ENCODE measurements around the gene ABHD3. TPM values are rescaled to one million over a fixed set of nuclear protein-coding genes. Genes with fewer than 3 reads are reported as not detected.
"Not testable (repeated sequence)": the region's sequence is repeated elsewhere in the genome, so short reads cannot be mapped to it uniquely, and the experiment has no call there.

ABHD3 gene
- total RNA-seq, 1 donor from 2014 or later, result 5.0 TPM

DNA sequence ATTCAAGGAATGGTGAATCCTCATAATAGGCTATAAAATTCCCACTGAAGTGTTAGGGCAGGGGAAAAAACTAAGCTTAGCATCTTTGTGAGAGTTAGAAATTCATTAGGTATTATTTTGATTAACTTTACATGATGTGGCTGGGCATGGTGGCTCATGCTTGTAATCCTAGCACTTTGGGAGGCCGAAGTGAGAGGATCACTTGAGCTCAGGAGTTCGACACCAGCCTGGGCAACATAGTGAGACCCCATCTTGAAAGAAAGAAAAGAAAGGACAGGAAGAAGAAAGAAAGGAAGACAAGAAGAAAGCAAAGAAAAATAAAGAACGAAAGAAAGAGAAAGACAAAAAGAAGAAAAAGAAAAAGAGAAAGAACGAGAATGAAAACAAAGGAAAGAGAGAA lies 52.5 kb downstream of the ABHD3 start:
- no peak for DNase-seq (ENCODE audit: low read depth, low spot score)

- no peak for DNase-seq (ENCODE audit: low read depth, low spot score)
Observed at GRCh38 chr18:21650311-21650710, 54.3 kb downstream of the ABHD3 start.

- DNase-seq (ENCODE audit: low read depth, low spot score), result not testable (repeated sequence)
Observed at GRCh38 chr18:21640375-21640774, 64.2 kb downstream of the ABHD3 start.

- no peak for DNase-seq (ENCODE audit: low read depth, low spot score)
Observed at GRCh38 chr18:21638822-21639221, 65.8 kb downstream of the ABHD3 start.

DNA sequence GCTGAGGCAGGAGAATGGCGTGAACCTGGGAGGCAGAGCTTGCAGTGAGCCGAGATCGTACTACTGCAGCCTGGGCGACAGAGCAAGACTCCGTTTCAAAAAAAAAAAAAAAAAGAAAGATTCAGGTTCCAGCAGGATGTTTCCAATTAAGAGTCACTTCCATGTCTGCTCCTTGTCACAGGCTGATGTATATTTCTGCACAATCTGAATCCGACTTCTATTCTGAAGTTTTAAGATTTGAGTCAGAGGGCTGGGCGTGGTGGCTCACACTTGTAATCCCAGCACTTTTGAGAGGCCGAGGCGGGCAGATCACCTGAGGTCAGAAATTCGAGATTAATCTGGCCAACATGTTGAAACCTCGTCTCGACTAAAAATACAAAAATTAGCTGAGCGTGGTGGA lies 67.8 kb downstream of the ABHD3 start:
- DNase-seq (ENCODE audit: low read depth, low spot score), result no peak

GRCh38 chr18:21634588-21635199 lies 69.9 kb downstream of the ABHD3 start:
- DNase-seq (ENCODE audit: low read depth, low spot score), result no peak

- no peak for DNase-seq (ENCODE audit: low read depth, low spot score)
Observed at GRCh38 chr18:21632393-21632792, 72.2 kb downstream of the ABHD3 start.

- DNase-seq (ENCODE audit: low read depth, low spot score), result no peak
Observed at GRCh38 chr18:21629089-21629832, 75.3 kb downstream of the ABHD3 start.

DNA sequence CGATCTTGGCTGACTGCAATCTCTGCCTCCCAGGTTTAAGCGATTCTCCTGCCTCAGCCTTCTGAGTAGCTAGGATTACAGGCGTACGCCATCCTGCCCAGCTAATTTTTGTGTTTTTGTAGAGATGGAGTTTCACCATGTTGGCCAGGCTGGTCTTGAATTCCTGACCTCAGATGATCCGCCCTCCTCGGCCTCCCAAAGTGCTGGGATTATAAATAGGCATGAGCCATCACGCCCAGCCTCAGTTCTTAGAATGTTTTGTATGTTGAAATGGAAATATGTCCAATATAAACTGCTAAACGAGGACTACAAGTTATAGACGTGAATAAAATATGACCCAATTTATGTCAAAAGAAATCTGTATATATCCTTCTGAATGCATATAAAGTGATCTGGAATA lies 82.9 kb downstream of the ABHD3 start:
- DNase-seq (ENCODE audit: low read depth, low spot score), result not testable (repeated sequence)

DNA sequence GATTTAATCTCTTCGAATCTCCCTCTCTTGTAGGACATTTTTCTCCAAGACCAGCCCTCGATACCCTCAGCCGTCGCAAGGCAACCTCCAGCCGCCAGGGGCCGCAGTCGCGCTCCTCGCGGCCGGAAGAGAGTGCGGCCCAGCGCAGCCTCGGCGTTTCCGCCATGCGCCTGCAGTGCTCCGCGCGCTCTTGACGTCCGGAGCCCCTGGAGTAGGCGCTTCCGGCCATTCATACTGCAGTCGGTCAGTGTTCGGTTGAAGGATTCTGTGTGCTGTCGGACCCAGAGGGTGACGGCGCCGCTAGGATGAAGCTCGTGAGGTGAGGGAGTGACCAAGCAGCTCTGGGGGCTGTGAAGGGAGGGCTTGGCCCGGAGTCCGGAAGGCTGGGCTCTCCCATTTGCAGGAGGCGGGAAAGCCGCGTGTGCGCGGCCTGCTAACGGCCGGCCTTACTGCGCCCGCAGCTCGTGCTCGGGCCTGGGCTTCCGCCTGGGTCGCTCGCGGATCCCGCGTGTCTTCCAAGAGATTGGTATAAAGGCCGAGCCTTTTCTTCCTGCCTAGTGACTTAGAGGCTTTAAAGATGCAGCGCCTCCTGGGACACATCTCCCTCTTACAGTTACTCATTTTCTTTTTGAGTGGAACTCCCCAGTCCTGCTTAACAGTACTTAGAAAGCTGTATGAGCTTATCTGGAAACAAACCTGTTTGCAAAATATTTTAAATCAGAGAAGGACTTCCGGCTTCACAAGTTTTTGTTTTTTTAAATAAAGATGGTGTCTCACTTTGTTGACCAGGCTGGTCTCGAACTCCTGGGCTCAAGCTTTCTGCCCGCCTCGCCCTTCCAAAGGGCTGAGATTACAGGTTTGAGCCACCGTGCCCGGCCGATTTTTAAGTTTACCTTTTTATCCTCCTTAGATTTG lies 92.2 kb downstream of the ABHD3 start, which contains the start of gene SNRPD1:
Gene SNRPD1, plus strand, starts transcription at position 190 of the 915 bp plus-strand sequence. Its CDS starts 116 bp downstream, at position 306.
- peak; percentile 81 for DNase-seq (ENCODE audit: low read depth, low spot score)

DNA sequence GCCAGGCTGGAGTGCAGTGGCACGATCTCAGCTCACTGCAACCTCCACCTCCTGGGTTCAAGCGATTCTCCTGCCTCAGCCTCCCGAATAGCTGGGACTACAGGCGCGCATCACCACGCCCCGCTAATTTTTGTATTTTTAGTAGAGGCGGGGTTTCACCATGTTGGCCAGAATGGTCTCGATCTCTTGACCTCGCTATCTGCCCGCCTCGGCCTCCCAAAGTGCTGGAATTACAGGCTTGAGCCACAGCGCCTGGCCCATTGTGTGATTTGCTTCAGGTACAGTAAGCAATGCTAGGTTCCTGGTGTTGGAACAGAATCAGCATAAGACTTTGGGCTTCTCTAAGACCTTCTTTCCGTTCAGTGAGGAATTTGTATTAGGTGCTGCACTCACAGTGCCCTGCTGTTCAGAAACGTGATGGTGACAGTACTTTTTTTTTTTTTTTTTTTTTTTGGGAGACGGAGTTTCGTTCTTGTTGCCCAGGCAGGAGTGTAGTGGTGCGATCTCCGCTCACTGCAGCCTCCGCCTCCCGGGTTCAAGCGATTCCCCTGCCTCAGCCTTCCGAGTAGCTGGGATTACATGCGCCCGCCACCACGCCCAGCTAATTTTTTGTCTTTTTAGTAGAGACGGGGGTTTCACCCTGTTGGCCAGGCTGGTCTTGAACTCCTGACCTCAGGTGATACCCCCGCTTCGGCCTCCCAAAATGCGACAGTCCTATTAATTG lies 93.0 kb downstream of the ABHD3 start:
- DNase-seq (ENCODE audit: low read depth, low spot score), result not testable (repeated sequence)

GRCh38 chr18:21605213-21605612 lies 99.4 kb downstream of the ABHD3 start:
- no peak for DNase-seq (ENCODE audit: low read depth, low spot score)

DNA sequence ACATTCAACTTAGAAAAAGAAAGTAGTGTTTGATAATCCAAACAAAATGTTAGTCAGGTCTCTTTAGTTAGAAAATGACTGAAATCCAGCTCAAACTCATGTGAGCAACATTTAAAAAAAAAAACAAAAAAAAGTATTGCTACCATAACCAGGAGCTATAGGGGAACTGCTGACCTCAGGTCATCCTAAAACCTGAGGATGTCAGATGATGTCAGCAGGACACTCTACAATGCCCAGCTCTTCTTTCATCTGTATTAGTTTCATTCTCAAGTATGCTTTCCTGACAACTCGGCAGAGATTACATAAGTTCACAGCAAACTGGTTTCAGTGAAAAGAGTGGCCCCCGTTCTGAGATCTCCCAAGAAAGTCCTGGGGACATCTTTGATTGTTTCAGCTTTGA lies 99.9 kb downstream of the ABHD3 start:
- no peak for DNase-seq (ENCODE audit: low read depth, low spot score)

DNA sequence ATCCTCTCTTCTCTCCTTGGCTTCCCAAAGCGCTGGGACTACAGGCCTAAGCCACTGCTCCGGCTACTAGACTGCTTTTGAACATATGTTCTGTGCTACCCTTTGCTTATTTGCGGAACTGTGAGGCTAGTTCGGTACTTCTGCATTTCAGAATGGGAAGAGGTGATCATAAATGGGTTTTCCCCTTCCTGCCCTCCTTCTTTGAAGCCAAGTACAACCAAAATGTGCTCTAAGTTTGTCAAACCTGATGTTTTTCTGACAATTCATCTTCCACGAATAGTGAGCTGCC lies 102.3 kb downstream of the ABHD3 start:
- DNase-seq (ENCODE audit: low read depth, low spot score), result no peak

Other genes with a start within 250 kb of the ABHD3 start
- 10.9 and 13.2 TPM in 2 replicates for gene ESCO1, start 104.1 kb downstream of the ABHD3 start, total RNA-seq
- 46.8 and 56.7 TPM in 2 replicates for gene SNRPD1, start 92.5 kb downstream of the ABHD3 start, total RNA-seq
- gene MIB1, start 36.0 kb upstream of the ABHD3 start, total RNA-seq, result 64.0 and 70.2 TPM in 2 replicates

All from pulmonary artery endothelial cell (primary cell).